Endothelial cell of umbilical vein (primary cell): ENCODE measurements around the gene XIRP2.

Experiments used
- EZH2 ChIP-seq: IDR thresholded peaks from 2 replicates; pipeline ENCODE4 v1.6.1; 2012; ENCODE audit warnings: borderline replicate concordance, low read depth, mild to moderate bottlenecking, moderate library complexity, low read length, inconsistent platforms; ENCODE audit not compliant: severe bottlenecking
- GATA2 ChIP-seq: IDR thresholded peaks from 2 replicates; pipeline ENCODE4 v1.7.0; 2011; ENCODE audit warnings: low read depth, mild to moderate bottlenecking, moderate library complexity, mixed read lengths, low read length; ENCODE audit not compliant: insufficient read length, insufficient read depth
- POLR2A ChIP-seq: IDR thresholded peaks from 2 replicates; pipeline ENCODE4 v1.6.1; 2012; ENCODE audit warnings: low read depth, mild to moderate bottlenecking, control low read depth, low read length
- TF ChIP-seq, protein P1 (sequence below), 2 donors: IDR thresholded peaks; 1 replicate in 1 of 2; 2 replicates in 1 of 2; pipeline ENCODE4 v1.5.1; 2011; ENCODE audit warnings: low read length in 2 of 2, mild to moderate bottlenecking in 2 of 2, moderate library complexity in 2 of 2, control low read depth in 1 of 2, inconsistent platforms in 1 of 2, low read depth in 1 of 2; ENCODE audit not compliant: insufficient read depth in 1 of 2; ENCODE audit errors: extremely low read depth in 1 of 2
- TF ChIP-seq, protein P2 (sequence below): IDR thresholded peaks from 2 replicates; pipeline ENCODE4 v1.6.1; 2011; ENCODE audit not compliant: insufficient read depth, insufficient read length

DNA sequence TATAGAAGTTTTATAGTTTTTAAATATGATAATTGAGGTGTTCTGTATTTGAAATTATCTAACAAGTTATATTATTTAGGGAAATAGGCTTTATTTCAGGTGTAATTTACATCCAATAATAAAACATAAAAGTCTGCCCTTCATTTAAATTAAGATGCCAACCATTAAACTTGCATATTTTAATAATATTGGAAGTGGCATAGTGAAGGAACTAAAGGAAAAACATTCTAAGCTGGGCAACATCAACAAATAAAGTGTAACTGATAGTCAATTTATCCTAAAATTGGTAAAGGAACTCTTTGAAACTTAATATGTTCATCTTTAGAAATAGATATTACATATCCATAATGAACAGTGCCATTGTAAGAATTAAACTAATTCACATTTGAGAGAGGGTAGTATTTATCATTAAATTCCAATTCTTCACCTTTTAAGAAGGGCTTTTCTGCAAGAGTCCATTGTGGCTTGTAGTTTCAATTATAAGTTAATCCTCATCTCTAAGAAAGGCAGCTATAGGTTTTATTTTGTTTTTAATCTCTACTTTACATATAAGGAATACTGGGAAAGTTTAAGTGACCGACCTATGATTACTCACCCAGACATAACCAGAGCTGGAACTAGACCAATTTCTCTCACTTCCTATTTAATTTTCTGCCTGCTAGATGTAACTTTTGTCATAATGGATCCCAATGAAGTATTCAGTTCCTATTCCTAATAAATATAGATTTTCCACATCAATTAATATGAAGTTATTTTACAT lies 401.6 kb downstream of the XIRP2 start:
- TF ChIP-seq, protein P1, sequence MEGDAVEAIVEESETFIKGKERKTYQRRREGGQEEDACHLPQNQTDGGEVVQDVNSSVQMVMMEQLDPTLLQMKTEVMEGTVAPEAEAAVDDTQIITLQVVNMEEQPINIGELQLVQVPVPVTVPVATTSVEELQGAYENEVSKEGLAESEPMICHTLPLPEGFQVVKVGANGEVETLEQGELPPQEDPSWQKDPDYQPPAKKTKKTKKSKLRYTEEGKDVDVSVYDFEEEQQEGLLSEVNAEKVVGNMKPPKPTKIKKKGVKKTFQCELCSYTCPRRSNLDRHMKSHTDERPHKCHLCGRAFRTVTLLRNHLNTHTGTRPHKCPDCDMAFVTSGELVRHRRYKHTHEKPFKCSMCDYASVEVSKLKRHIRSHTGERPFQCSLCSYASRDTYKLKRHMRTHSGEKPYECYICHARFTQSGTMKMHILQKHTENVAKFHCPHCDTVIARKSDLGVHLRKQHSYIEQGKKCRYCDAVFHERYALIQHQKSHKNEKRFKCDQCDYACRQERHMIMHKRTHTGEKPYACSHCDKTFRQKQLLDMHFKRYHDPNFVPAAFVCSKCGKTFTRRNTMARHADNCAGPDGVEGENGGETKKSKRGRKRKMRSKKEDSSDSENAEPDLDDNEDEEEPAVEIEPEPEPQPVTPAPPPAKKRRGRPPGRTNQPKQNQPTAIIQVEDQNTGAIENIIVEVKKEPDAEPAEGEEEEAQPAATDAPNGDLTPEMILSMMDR (IDR thresholded peaks at IDR 0.05; ENCODE audit: extremely low read depth in 1 of 2, insufficient read depth in 1 of 2, low read depth in 1 of 2, low read length in 2 of 2), result no peak
- no peak for TF ChIP-seq POLR2A
- no peak for TF ChIP-seq EZH2
- TF ChIP-seq, protein P2, sequence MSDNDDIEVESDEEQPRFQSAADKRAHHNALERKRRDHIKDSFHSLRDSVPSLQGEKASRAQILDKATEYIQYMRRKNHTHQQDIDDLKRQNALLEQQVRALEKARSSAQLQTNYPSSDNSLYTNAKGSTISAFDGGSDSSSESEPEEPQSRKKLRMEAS, result no peak
- no peak for TF ChIP-seq GATA2
